ENCODE results near the gene PNMA8B. TPM values are rescaled to one million over a fixed set of nuclear protein-coding genes. Genes with fewer than 3 reads are reported as not detected.
A peak's percentile ranks its signal among the peaks of the same experiment; 100 is the strongest.
"Not testable (repeated sequence)": the region's sequence is repeated elsewhere in the genome, so short reads cannot be mapped to it uniquely, and the experiment has no call there.

PNMA8B gene
- total RNA-seq, 1 experiment from 2014 or later = not detected

- no peak for DNase-seq (ENCODE audit: low read depth)
These were observed 19.1 kb upstream of the PNMA8B start for GRCh38 chr19:46514589-46515289.

GRCh38 chr19:46513461-46514236 lies 18.0 kb upstream of the PNMA8B start:
- peak; percentile 44 for DNase-seq (ENCODE audit: low read depth)

- no peak for DNase-seq (ENCODE audit: low read depth)
These were observed 15.6 kb upstream of the PNMA8B start for GRCh38 chr19:46511237-46511636.

GRCh38 chr19:46508206-46508605 lies 12.5 kb upstream of the PNMA8B start:
- DNase-seq (ENCODE audit: low read depth) = no peak

GRCh38 chr19:46503848-46504453 lies 8.3 kb upstream of the PNMA8B start:
- DNase-seq (ENCODE audit: low read depth) = no peak

GRCh38 chr19:46502891-46503290 lies 7.2 kb upstream of the PNMA8B start:
- no peak for DNase-seq (ENCODE audit: low read depth)

- no peak for DNase-seq (ENCODE audit: low read depth)
These were observed 4.0 kb upstream of the PNMA8B start for GRCh38 chr19:46499692-46500091.

GRCh38 chr19:46497773-46498172 lies 2.1 kb upstream of the PNMA8B start:
- no peak for DNase-seq (ENCODE audit: low read depth)

- not testable (repeated sequence) for DNase-seq (ENCODE audit: low read depth)
These were observed 1.2 kb upstream of the PNMA8B start for GRCh38 chr19:46496886-46497285.

- DNase-seq (ENCODE audit: low read depth) = no peak
These were observed 637 bp upstream of the PNMA8B start for GRCh38 chr19:46496304-46496703.

GRCh38 chr19:46494941-46495785 lies 504 bp downstream of the PNMA8B start:
- DNase-seq (ENCODE audit: low read depth) = no peak

- no peak for DNase-seq (ENCODE audit: low read depth)
These were observed 1.3 kb downstream of the PNMA8B start for GRCh38 chr19:46494146-46494940.

- no peak for DNase-seq (ENCODE audit: low read depth)
These were observed 2.2 kb downstream of the PNMA8B start for GRCh38 chr19:46493236-46494145.

- DNase-seq (ENCODE audit: low read depth) = no peak
These were observed 2.8 kb downstream of the PNMA8B start for GRCh38 chr19:46492841-46493235.

- DNase-seq (ENCODE audit: low read depth) = no peak
These were observed 3.5 kb downstream of the PNMA8B start for GRCh38 chr19:46491975-46492682.

GRCh38 chr19:46490774-46491173 lies 4.9 kb downstream of the PNMA8B start:
- no peak for DNase-seq (ENCODE audit: low read depth)

- DNase-seq (ENCODE audit: low read depth) = no peak
These were observed 6.0 kb downstream of the PNMA8B start for GRCh38 chr19:46489445-46490272.

- DNase-seq (ENCODE audit: low read depth) = no peak
These were observed 7.1 kb downstream of the PNMA8B start for GRCh38 chr19:46488551-46488950.
